Posterior vena cava (tissue), 2 donors: ENCODE measurements around the gene YWHAE. TPM values are rescaled to one million over a fixed set of nuclear protein-coding genes. Genes with fewer than 3 reads are reported as not detected.
A peak's percentile ranks its signal among the peaks of the same experiment; 100 is the strongest.
"Not testable (repeated sequence)": the region's sequence is repeated elsewhere in the genome, so short reads cannot be mapped to it uniquely, and the experiment has no call there.

ENCODE experiments used
- DNase-seq: peaks from one replicate; pipeline ENCODE4 v3.0.0-alpha.2; 2020; ENCODE audit warnings: low spot score
- intact Hi-C, 2 donors: fragments of 100-400 bp; cut with DNase I; formaldehyde crosslinking; loops; one replicate each; pipeline versions ENCODE4 v1.14.1 to v1.14.2; 2022 to 2023
- total RNA-seq, 2 donors: library from RNA; stranded (reverse); fragmentation: NEBNext Ultra II Directional; extraction: Animal tissue kit (Norgen Biotek cat#: 25700); gene quantifications; one replicate each; pipeline ENCODE4 v1.2.1, GENCODE V29; 2021
- donor health status: DM: yes; HTN: yes; CAD: no.
- donor health status: DM: yes; HTN: yes; CAD: no.

The YWHAE gene
- total RNA-seq, 2 donors from 2014 or later: 274 to 306 TPM

DNA sequence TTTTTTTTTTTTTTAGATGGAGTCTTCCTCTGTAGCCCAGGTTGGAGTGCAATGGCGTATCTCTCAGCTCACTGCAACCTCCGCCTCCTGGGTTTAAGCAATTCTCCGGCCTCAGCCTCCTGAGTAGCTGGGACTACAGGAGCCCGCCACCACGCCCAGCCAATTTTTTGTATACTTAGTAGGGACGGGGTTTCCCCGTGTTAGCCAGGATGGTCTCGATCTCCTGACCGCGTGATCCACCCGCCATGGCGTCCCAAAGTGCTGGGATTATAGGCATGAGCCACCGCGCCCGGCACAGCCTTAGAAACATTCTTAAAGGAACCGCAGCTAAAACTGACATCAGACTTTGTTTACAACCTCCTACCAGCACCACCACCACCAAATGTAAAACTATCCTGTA, 47.5 kb downstream of the YWHAE start:
- DNase-seq, intact Hi-C loops: not testable (repeated sequence)

DNA sequence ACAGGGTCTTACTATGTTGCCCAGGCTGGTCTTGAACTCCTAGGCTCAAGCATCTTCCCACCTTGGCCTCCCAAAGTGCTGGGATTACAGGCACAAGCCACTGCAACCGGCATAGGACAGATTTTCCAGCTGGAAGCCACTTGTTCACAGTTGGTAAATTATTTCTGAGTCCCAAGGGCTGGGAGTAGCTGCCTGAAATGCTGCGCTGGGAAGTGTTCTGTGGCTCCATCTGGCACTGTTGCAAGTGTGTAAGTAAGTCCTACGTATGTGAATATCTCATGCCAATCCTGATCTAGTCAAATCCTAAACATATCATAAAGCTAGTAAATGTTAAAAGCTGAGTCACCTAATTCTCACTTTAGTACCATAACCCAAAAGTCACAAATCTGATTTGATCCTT, 48.1 kb downstream of the YWHAE start:
- DNase-seq: no peak
- intact Hi-C loops: no loop called here

DNA sequence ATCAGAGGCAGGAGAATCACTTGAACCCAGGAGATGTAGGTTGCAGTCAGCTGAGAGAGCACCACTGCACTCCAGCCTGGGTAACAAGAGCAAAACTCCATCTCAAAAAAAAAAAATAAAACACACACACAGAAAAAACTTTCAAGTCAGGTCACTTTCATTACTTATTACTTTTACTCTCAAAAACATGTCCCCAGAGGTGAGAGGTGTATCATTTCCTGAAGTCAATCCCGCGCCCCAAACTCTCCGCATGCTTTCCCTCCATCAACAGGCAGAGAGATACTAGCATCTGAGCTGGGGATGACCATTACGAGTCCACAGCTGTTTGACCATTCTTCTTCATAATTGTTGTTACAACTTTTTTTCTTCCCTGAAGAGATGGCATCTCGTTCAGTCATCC, 48.7 kb downstream of the YWHAE start:
- intact Hi-C loops: no loop called here
- DNase-seq: no peak

DNA sequence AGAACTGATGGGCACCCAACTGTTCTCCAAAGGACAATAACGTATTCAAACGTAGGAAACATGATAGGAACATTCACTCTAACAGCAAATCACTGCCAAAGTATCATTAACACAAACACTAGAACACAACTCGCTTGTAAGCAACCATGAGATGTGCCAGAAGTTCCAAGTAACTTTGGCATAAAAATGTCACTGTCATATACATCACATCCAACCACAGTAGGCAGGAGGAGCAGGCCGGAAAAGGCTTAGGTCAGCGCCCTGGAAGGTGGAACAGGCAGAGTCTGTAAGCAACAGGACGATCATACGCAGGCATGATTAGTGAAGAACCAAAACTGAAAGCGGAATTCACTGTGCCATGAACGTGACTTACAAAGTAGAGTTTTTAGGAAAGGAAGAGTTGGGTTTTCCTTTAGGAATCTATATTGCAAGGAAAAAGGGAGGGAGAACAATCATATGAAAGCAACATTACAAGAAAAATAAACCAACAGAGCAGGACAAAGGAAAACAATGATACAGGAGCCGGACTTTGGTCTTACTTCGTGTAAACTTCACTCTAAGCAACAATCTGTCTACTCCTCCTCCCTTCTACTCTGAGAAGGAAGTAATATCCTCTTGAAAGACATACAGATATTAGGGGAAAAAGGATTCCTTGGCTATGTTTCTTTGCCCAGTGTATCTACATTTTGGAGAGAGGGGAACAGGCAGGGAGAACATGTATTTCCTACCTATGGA, 52.3 kb downstream of the YWHAE start:
- intact Hi-C loops: no loop called here
- no peak for DNase-seq

DNA sequence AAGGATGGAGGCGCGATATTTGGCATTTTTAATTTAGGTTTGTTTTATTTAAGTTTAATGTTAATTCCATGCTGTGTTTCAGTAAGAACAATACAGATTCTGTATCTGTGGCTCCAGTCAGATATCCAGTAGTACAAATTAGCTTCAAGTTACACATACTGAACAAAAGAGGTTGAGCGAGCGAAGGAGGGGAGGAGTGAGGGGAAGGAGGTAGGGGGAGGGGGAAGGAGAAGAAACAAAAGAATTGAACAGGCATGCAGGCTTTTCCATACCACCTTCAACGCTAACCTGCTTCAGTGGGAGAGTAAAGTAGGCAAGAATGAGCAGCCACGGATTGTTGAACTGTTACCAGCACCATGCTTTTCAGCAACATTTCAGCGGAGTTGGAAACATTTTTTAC, 55.5 kb downstream of the YWHAE start:
- intact Hi-C loops: no loop called here
- no peak for DNase-seq

DNA sequence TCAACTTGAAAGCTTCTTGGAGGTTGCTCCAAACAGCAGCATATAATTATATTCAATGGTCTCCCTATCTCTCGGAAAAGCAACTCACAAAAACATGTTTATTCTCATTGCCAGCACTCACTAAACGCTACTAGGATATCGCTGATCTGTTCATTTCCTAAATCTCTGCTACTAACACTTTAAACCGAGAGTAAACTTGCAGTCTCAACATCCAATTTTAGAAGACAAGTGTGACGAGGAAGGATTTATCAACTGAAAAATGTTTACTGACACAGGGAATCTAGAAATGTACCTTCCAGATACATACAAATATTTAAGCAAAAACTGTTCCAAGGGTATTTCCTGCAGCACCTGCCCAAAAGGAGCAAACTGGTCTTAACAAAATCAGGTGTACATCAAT, 56.5 kb downstream of the YWHAE start:
- intact Hi-C loops: no loop called here
- no peak for DNase-seq

DNA sequence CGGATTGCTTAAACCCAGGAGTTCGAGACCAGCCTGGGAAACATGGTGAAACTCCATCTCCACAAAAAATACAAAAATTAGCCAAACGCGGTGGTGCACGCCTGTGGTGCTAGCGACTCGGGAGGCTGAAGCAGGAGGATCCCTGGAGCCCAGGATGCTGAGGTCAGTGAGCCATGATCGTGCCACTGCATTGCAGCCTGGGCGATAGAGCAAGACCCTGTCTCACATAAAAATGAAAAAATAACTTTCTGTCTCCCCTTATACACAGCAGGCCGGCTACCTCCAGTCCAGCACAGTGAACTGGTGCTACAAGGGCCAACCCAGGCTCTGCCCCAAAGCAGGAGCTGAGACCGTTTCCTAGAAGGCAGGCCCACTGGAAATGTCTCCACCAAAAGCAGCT, 59.7 kb downstream of the YWHAE start:
- intact Hi-C loops: no loop called here
- DNase-seq: no peak

DNA sequence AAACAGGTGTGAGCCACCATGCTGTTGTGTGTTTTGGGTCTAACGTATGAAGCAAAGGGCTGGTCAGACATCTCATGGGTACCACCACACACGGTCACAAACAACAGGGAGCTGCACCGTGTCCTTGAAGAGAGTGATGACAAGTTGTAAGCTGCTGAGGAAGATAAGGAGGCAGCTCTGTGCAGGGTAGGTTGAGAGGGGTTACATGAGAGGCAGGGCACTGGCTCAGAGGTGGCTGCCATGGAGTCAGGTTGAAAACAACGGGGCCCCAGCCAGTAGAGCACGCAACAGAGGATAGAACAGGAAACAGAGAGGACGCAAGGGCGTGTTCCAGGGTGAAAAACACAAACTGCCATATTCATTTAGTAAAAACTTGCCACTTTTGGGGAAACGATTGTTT, 68.3 kb downstream of the YWHAE start:
- intact Hi-C loops: loop anchor here in 1 of 2 donors (5.0 kb wide), 2 partner anchors 54 to 74 kb away; partner anchors contain the start of gene TRARG1
- DNase-seq: no peak

DNA sequence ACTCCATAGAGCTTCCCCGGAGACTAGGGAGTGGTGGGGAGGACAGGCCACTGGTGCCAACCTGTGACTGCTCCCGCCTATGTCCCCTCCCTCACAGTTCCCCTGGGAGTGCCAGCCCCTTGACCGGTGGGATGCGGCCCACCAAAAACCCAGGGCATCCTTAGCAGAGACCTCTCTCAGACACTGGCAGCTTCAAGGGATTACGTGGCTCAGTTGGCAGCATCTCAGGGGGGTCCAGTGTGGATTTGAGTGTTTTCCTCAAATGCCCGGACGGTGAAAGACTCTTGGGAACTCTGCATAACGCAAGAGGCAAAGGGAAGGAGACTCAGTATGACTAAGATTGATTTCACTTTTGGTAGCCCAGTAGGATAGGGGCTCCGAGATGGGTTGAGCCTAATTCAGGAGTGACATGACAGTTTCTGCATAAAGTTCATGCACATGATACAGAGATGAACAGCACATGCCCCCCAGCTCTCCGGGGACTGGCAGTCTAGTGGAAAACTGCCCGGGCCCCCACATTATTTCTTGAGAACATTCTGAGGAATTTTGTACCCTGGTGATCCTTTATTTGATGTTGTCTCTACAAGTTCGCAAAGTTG, 70.2 kb downstream of the YWHAE start:
- no peak for DNase-seq
- intact Hi-C loops: loop anchor here (1.0 to 5.0 kb wide), 5 partner anchors 27 to 73 kb away; partner anchors contain the start of gene TRARG1 (in 1 of the 2)

DNA sequence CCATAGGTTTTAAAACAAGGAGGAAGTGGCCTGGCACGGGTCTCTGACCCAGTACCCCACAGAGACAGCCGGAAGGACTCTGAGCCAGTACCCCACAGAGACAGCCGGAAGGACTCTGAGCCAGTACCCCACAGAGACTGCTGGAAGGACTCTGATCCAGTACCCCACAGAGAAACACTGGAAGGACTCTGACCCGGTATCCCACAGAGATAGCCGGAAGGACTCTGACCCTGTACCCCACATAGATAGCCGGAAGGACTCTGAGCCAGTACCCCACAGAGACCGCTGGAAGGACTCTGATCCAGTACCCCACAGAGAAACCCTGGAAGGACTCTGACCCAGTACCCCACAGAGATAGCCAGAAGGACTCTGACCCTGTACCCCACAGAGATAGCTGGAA, 71.6 kb downstream of the YWHAE start:
- intact Hi-C loops: loop anchor here in 1 of 2 donors (2.0 kb wide), 1 partner anchor 48 kb away; no protein-coding TSS in a partner anchor
- no peak for DNase-seq

DNA sequence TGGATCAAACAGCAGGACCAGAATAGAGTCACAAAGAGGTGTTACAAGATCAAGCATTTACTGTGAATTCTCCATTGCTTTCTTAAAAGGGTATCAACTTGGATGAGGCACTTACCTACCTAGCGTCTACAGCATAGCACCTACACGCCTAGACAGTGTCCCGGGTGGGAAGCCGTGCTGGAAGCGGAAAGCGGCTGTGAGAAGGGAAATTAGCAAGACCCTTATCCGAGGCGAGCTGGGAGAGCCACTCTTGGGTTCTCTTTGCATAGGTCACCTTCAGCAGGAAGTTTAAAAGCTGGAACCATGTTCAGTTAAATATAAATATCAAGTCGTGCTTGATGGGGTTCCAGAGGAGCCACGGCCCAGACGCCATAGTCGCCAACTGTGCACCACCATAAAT, 74.3 kb downstream of the YWHAE start:
- no peak for DNase-seq

DNA sequence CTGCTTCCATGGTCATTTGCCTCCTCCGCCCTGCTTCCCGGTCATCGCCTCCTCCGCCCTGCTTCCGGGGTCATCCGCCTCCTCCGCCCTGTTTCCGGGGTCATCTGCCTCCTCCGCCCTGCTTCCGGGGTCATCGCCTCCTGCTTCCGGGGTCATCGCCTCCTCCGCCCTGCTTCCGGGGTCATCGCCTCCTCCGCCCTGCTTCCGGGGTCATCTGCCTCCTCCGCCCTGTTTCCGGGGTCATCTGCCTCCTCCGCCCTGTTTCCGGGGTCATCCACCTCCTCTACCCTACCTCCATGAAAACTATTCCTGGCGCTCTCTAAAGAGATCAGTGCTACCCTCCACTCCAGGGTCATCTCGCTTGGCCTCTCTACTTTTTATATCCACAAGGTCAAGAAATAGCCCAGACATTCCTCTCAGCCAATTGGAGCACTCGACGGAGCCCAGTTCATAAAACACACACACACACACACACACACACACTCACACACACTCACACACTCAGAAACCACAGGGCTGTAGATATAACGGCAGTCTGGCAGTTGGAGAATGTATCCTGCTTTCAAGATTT, 75.7 kb downstream of the YWHAE start:
- intact Hi-C loops: no loop called here
- DNase-seq: peak; percentile 86

More for the DNA sequence above, 74.3 kb downstream of the YWHAE start:
- intact Hi-C loops: no loop called here

DNA sequence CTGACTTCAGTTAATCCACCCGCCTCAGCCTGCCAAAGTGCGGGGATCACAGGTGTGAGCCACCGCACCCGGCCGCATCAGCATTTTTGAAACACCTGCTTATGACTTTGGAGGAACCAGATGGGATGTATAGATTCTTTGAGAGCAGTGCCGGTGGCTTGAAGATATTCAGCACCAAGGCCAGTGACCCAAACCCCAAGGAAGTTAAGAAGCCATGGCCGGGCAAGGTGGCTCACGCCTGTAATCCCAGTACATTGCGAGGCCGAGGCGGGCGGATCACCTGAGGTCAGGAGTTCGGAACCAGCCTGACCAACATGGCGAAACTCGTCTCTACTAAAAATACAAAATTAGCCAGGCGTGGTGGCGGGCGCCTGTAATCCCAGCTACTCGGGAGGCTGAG, 76.7 kb downstream of the YWHAE start:
- intact Hi-C loops: loop anchor here in 1 of 2 donors (2.0 kb wide), 1 partner anchor 47 kb away; no protein-coding TSS in a partner anchor
- DNase-seq: no peak

DNA sequence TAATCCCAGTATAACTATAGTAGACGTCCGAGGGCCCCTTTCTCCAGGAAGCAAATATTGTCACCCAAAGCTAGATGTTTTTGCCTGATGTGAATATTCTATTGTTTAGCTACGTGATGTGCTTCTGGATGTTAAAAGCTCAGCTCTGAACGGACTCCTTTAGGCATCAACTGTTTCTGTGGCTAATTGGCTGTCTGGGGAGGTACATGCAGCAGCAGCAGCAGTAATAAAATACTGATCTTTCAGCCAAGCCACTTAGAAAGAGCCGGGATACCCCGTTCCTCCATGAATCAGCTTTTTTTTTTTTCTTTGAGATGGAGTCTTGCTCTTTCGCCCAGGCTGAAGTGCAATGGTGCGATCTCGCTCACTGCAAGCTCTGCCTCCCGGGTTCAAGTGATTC, 77.5 kb downstream of the YWHAE start:
- intact Hi-C loops: loop anchor here in 1 of 2 donors (2.0 kb wide), 1 partner anchor 48 kb away; no protein-coding TSS in a partner anchor
- no peak for DNase-seq

DNA sequence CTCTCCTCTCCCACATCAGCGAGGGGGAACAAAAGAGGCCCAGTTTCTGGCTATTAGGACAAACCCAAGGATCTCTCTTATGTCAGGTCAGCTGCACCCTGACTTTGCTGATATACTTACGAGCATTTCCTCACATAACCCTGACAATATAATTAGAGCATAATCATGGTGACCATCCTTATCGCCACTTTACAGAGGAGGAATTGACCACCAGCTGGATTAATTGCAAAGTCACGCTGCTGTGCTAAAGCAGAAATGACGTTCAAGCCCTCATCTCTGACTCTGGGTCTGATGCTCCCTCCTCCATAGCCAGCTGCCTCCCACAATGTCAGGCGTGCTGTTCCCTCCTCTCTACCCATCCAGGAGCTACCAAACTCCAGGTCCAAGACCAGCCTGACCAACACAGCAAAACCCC, 78.0 kb downstream of the YWHAE start:
- intact Hi-C loops: loop anchor here in 1 of 2 donors (2.0 kb wide), 1 partner anchor 49 kb away; no protein-coding TSS in a partner anchor
- DNase-seq: no peak

DNA sequence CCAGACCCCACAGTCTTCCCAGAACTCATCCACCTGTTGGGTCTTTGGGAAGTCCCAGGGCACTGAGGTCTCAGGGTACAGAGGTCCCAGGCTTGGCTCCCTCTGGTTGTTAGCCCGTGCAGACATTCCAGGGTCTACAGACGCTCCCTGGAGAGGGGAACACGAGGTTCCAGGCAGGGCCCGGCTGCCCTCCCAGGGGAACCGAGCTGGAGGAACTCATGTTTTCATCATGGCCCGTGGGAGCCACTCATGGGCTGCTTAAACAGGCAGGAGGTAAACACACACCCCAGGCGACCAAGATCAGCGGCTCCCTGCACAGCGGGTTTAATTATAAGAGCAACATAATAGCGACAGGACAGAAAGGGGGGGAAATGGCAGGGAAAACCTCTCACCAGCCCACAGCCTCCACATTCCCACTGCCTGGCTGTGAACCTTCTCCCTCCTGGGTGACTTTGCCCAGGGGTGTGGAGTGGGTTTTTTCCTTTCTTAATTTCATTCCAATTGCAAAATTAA, 84.1 kb downstream of the YWHAE start:
- DNase-seq: no peak
- intact Hi-C loops: no loop called here

DNA sequence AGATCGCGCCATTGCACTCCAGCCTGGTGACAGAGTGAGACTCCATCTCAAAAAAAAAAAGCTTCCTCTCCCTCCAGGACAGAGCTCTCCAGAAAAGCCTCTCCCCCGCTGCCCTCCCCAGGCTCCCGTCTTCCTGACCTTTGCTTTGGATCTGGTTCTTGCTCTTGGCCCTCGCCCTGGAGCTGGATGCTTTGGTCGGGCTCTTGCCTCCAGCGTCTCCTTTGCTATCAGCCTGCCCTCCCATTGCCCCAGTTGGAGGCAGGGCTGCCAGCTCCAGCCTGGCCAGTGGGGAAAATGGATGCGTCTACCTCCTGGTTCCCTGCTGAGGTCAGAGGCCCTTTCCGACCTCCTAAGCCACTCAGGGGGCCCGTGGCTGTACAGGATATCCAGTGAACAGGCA, 84.6 kb downstream of the YWHAE start:
- no peak for DNase-seq
- intact Hi-C loops: no loop called here

DNA sequence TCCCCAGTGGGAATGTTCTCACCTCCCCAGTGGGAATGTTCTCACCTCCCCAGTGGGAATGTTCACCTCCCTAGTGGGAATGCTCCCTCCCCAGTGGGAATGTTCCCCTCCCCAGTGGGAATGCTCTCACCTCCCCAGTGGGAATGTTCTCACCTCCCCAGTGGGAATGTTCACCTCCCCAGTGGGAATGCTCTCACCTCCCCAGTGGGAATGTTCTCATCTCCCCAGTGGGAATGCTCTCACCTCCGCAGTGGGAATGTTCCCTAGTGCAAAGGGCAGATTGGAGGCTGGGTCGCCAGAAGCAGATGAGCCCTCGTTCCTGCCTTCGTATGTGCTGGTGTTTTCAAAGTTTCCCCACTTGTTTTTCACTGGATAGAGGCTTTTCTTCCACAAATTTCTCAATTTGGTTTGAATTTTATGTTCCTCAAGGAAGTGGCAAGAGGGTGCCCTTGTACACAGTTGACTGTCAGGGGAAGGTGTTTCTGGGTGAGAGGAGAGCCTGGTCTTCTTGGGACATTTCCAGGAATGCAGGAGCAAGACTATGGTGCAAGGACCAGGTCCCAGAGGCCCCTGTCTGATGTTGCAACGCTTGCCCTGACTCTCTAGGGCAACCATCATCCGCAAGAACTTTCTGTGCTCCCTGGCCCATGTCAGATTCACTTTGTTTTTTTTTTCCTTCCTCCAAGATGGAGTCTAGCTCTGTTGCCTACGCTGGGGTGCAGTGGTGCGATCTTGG, 86.6 kb downstream of the YWHAE start:
- intact Hi-C loops: no loop called here

DNA sequence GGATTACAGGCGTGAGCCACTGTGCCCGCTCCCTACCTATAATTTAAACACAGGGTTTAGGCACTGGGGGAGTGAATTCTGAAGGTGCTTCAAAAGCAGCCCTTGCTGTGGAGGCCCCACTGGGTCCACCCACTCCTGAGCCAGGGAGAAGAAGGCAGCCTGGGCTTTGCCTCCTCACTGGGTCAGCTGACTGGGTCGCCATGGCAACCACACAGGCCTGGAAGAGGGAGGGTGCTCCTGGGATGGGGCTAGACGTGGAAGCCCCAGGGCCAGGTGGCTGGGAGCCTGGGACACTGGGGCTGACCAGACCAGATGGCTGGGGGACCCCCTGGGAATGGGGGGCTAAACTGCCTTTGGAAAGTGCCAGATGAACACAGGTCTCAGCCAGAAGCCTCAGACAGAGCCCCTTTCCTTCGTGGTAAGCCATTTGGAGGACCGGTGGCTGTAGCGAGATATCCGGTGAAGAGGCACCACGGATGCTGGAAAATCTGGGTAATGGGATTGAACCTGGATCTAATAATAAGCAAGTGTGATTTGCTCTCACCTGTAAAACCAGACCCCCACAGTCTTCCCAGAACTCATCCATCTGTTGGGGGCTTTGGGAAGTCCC, 87.7 kb downstream of the YWHAE start:
- DNase-seq: no peak
- intact Hi-C loops: no loop called here

More for the DNA sequence above, 86.6 kb downstream of the YWHAE start:
- no peak for DNase-seq
